H9 (cell line): Measurements from ENCODE around the gene APOM. TPM values are rescaled to one million over a fixed set of nuclear protein-coding genes. Genes with fewer than 3 reads are reported as not detected.

ENCODE experiments used
- DNase-seq: peaks from one replicate; pipeline ENCODE4 v3.0.0-alpha.2; 2017
- H2AFZ ChIP-seq: one replicate; pipeline ENCODE4 v1.6.1; 2013; ENCODE audit warnings: mild to moderate bottlenecking, low read length, control low read depth, moderate library complexity
- H2AK5ac ChIP-seq: 2 replicates; pipeline ENCODE4 v1.6.1; 2013; ENCODE audit warnings: low read length, control low read depth, mixed read lengths; ENCODE audit not compliant: insufficient read length
- H2BK120ac ChIP-seq: one replicate; pipeline ENCODE4 v1.6.1; 2013; ENCODE audit warnings: low read depth, mild to moderate bottlenecking, low read length, control low read depth, inconsistent platforms; ENCODE audit not compliant: poor library complexity, severe bottlenecking
- H2BK12ac ChIP-seq: 2 replicates; pipeline ENCODE4 v1.6.1; 2013; ENCODE audit warnings: low read length, control low read depth, mixed read lengths, low read depth; ENCODE audit not compliant: insufficient read length
- H2BK15ac ChIP-seq: 2 replicates; pipeline ENCODE4 v1.6.1; 2013; ENCODE audit warnings: low read depth, low read length, control low read depth
- H2BK20ac ChIP-seq: one replicate; pipeline ENCODE4 v1.6.1; 2013; ENCODE audit warnings: low read depth, mild to moderate bottlenecking, low read length, control low read depth, inconsistent platforms; ENCODE audit not compliant: poor library complexity, severe bottlenecking
- H2BK5ac ChIP-seq: 2 replicates; pipeline ENCODE4 v1.6.1; 2013; ENCODE audit warnings: low read length, control low read depth, mixed read lengths; ENCODE audit not compliant: insufficient read length
- H3K14ac ChIP-seq: 2 replicates; pipeline ENCODE4 v1.6.1; 2013; ENCODE audit warnings: low read length, control low read depth; ENCODE audit not compliant: insufficient read depth
- H3K18ac ChIP-seq: 2 replicates; pipeline ENCODE4 v1.6.1; 2013; ENCODE audit warnings: low read depth, mild to moderate bottlenecking, mixed read lengths, low read length, control low read depth; ENCODE audit not compliant: insufficient read length
- H3K23ac ChIP-seq: 2 replicates; pipeline ENCODE4 v1.6.1; 2013; ENCODE audit warnings: low read length, control low read depth, mixed read lengths, low read depth; ENCODE audit not compliant: insufficient read length
- H3K23me2 ChIP-seq: 2 replicates; pipeline ENCODE4 v1.6.1; 2013; ENCODE audit warnings: low read depth, mild to moderate bottlenecking, mixed read lengths, low read length, control low read depth; ENCODE audit not compliant: insufficient read length, poor library complexity, severe bottlenecking
- H3K27ac ChIP-seq: 2 replicates; pipeline ENCODE4 v1.5.1; 2013; ENCODE audit warnings: low read length, control low read depth, mixed read lengths, low read depth; ENCODE audit not compliant: insufficient read length
- H3K27me3 ChIP-seq: 2 replicates; pipeline ENCODE4 v1.6.1; 2013; ENCODE audit warnings: low read length, control low read depth, inconsistent platforms; ENCODE audit not compliant: insufficient read depth
- H3K4ac ChIP-seq: 2 replicates; pipeline ENCODE4 v1.6.1; 2013; ENCODE audit warnings: low read depth, mild to moderate bottlenecking, control low read depth, inconsistent platforms, low read length, moderate library complexity
- H3K4me1 ChIP-seq: 2 replicates; pipeline ENCODE4 v1.6.1; 2013; ENCODE audit warnings: low read length, control low read depth, inconsistent platforms; ENCODE audit not compliant: insufficient read depth
- H3K4me2 ChIP-seq: 2 replicates; pipeline ENCODE4 v1.6.1; 2013; ENCODE audit warnings: low read length, control low read depth, mixed read lengths; ENCODE audit not compliant: insufficient read length, insufficient read depth
- H3K56ac ChIP-seq: 2 replicates; pipeline ENCODE4 v1.6.1; 2013; ENCODE audit warnings: low read depth, mild to moderate bottlenecking, mixed read lengths, low read length, control low read depth; ENCODE audit not compliant: insufficient read length
- H3K79me1 ChIP-seq: 2 replicates; pipeline ENCODE4 v1.6.1; 2013; ENCODE audit warnings: low read depth, mild to moderate bottlenecking, moderate library complexity, low read length, control low read depth, inconsistent platforms; ENCODE audit not compliant: insufficient read depth, poor library complexity, severe bottlenecking
- H3K79me2 ChIP-seq: 2 replicates; pipeline ENCODE4 v1.6.1; 2013; ENCODE audit warnings: low read length, control low read depth, inconsistent platforms; ENCODE audit not compliant: insufficient read depth
- H3K9ac ChIP-seq: 2 replicates; pipeline ENCODE4 v1.6.1; 2013; ENCODE audit warnings: low read length, control low read depth, mixed read lengths; ENCODE audit not compliant: insufficient read length; ENCODE audit errors: extremely low read depth
- H3K9me3 ChIP-seq: one replicate; pipeline ENCODE4 v1.6.1; 2013; ENCODE audit warnings: low read depth, low read length, inconsistent platforms; ENCODE audit not compliant: control insufficient read depth
- H3T11ph ChIP-seq: one replicate; pipeline ENCODE4 v1.6.1; 2013; ENCODE audit warnings: mild to moderate bottlenecking, low read length, control low read depth, inconsistent platforms
- H4K20me1 ChIP-seq: one replicate; pipeline ENCODE4 v1.6.1; 2013; ENCODE audit not compliant: control insufficient read depth, insufficient read length, insufficient read depth
- H4K5ac ChIP-seq: 2 replicates; pipeline ENCODE4 v1.6.1; 2013; ENCODE audit warnings: low read depth, mild to moderate bottlenecking, mixed read lengths, low read length, control low read depth; ENCODE audit not compliant: insufficient read length
- H4K8ac ChIP-seq: replicated peaks from 2 replicates; pipeline ENCODE4 v1.6.1; 2013; ENCODE audit warnings: low read length, control low read depth, mixed read lengths, low read depth; ENCODE audit not compliant: insufficient read length
- H4K91ac ChIP-seq: 2 replicates; pipeline ENCODE4 v1.6.1; 2013; ENCODE audit warnings: low read depth, mild to moderate bottlenecking, moderate library complexity, mixed read lengths, low read length, control low read depth; ENCODE audit not compliant: insufficient read length
- H3K27ac Mint-ChIP-seq, 3 experiments: 2 replicates in 2 of 3; 3 replicates in 1 of 3; pipeline ENCODE4 v1.8.0; 2020 to 2021; ENCODE audit warnings: mixed read lengths in 3 of 3, mild to moderate bottlenecking in 1 of 3, moderate library complexity in 1 of 3
- H3K27me3 Mint-ChIP-seq: 2 replicates; pipeline ENCODE4 v1.8.0; 2021; ENCODE audit warnings: low read depth, mild to moderate bottlenecking, moderate library complexity, mixed read lengths
- H3K36me3 Mint-ChIP-seq, 3 experiments: 2 replicates in 2 of 3; 3 replicates in 1 of 3; pipeline ENCODE4 v1.8.0; 2020 to 2021; ENCODE audit warnings: low read depth in 3 of 3, mixed read lengths in 3 of 3; ENCODE audit not compliant: insufficient read depth in 1 of 3
- H3K4me1 Mint-ChIP-seq, 2 experiments: 2 replicates each; pipeline ENCODE4 v1.8.0; 2020; ENCODE audit warnings: mixed read lengths in 2 of 2
- H3K4me3 Mint-ChIP-seq, 2 experiments: 2 replicates in 1 of 2; 3 replicates in 1 of 2; pipeline ENCODE4 v1.8.0; 2020 to 2021; ENCODE audit warnings: mild to moderate bottlenecking in 2 of 2, mixed read lengths in 2 of 2, moderate library complexity in 1 of 2
- H3K9me3 Mint-ChIP-seq, 2 experiments: 2 replicates in 1 of 2; 3 replicates in 1 of 2; pipeline ENCODE4 v1.8.0; 2020; ENCODE audit warnings: mild to moderate bottlenecking in 2 of 2, mixed read lengths in 2 of 2, moderate library complexity in 1 of 2
- CTCF ChIP-seq: fragments of 200-600 bp; sonication (generic); conservative IDR thresholded peaks from 3 replicates; pipeline ENCODE4 v1.8.0; 2021; ENCODE audit warnings: antibody characterized with exemption, mild to moderate bottlenecking
- WGBS: extraction: QIAGEN DNeasy Blood & Tissue Kit; methylation state at CpG from one replicate; pipeline ENCODE4 v1.1.7; 2013; ENCODE audit warnings: missing lambda C conversion rate, low lambda C conversion rate, mixed read lengths; ENCODE audit not compliant: insufficient read length; ENCODE audit errors: extremely low coverage; 5-methylcytosine and 5-hydroxymethylcytosine counted together
- total RNA-seq: library from RNA; stranded (reverse); gene quantifications from 2 replicates; pipeline ENCODE4 v1.2.1, GENCODE V29; 2021

The APOM gene
- total RNA-seq, 1 experiment from 2014 or later, result 3.6 TPM

GRCh38 chr6:31663126-31663960 lies 7.6 kb downstream of the APOM start:
- no peak overlapping the region for H2AK5ac ChIP-seq
- H2BK20ac ChIP-seq, result no peak overlapping the region
- peaks cover 20% of the 10 kb centered on the region for H3K79me1 ChIP-seq
- H3K4ac ChIP-seq, result no peak overlapping the region
- peak overlapping the region; percentile 96 for H3K4me2 ChIP-seq
- H2BK5ac ChIP-seq, result no peak overlapping the region
- no peak overlapping the region for H4K8ac ChIP-seq
- peaks cover 37 to 63% (median 49%) of the 10 kb centered on the region in 3 experiments for H3K36me3 Mint-ChIP-seq
- H3K23me2 ChIP-seq, result peaks cover 26% of the 10 kb centered on the region
- H3K9me3 ChIP-seq, result no peaks in the 10 kb centered on the region
- no peak overlapping the region for H2BK15ac ChIP-seq
- no peak overlapping the region for H3K27ac ChIP-seq
- H3K9me3 Mint-ChIP-seq, result no peaks in the 10 kb centered on the region
- H3K27ac Mint-ChIP-seq, result peak overlapping the region in 1 of 3 experiments; percentile 99; a peak in 2 of 7 replicates
- no peak overlapping the region for H4K5ac ChIP-seq
- no peak overlapping the region for H3K56ac ChIP-seq
- H3K27me3 Mint-ChIP-seq, result no peaks in the 10 kb centered on the region; the same call in 1 of the 2 replicates
- H2BK120ac ChIP-seq, result no peak overlapping the region
- peak overlapping the region; percentile 99 for H3K4me3 Mint-ChIP-seq
- H3K79me2 ChIP-seq, result peaks cover 10% of the 10 kb centered on the region; the same call in 1 of the 2 replicates
- H3K14ac ChIP-seq, result no peak overlapping the region
- H3T11ph ChIP-seq, result no peak overlapping the region
- H4K91ac ChIP-seq, result no peak overlapping the region
- H2AFZ ChIP-seq, result no peak overlapping the region
- H3K23ac ChIP-seq, result no peak overlapping the region
- no peak overlapping the region for H3K18ac ChIP-seq
- no peak for TF ChIP-seq CTCF
- H3K4me1 Mint-ChIP-seq, result peaks cover 35 to 51% of the 10 kb centered on the region in 2 experiments
- no peaks in the 10 kb centered on the region for H3K4me1 ChIP-seq
- WGBS, result no CpG with 5 or more reads among the region's 9 CpGs
- H2BK12ac ChIP-seq, result no peak overlapping the region
- H3K9ac ChIP-seq, result no peak overlapping the region
- H3K27me3 ChIP-seq, result no peaks in the 10 kb centered on the region
- H4K20me1 ChIP-seq, result no peaks in the 10 kb centered on the region
- DNase-seq, result no peak
